ENCODE results near the gene CALHM1. TPM values are rescaled to one million over a fixed set of nuclear protein-coding genes. Genes with fewer than 3 reads are reported as not detected.

Gene CALHM1
- total RNA-seq, 6 donors from 2014 or later, result not detected

DNA sequence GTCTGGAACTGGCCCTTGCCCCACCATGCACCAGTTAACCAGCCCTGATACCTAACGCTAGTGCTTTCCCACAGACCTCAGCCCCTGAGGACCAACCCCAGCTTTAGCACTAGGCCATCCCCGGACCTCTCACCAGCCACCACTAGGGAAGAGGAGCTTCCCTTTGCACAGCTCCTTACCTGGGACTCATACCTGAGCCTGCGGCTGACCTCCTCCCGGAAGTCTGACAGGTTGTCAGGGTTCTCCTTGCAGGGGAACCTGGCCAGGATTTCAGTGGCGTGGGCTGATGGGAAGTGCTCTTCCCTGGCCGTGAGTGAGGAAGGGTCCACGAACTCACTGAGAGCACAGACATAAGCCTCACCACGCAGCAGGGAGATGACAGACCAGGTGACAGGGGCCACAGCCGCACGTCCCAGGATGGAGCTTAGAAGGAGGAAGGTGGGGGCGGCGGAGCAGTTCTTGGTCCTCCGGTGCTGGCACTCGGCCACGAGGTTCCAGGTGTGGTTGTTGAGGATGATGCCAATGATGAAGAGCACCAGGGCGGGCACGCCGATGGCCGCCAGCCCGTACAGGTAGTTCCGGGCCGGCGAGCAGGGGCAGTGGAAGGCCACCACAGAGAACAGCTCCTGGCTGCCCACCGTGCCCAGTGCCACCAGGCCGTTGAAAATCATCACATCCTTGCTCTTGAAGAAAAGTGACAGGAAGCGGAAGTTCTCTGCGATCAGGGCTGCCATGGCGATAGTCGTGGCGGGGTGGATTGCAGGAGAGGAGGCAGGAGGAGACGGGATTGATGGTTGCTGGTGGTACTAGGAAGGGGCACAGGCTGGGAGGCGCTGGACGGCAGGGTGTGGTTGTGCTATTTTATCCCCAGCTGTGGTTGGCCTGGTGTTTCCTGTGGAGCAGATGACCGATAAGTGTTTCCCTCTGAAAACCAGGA lies 9.2 kb downstream of the CALHM1 start:
- peak overlapping the region; percentile 77 to 92 (median 88) for H3K27ac ChIP-seq
- DNase-seq, result peak in 1 of 2 donors; percentile 76
- H3K9me3 ChIP-seq, result no peaks in the 10 kb centered on the region
- H3K27me3 ChIP-seq, result no peaks in the 10 kb centered on the region
- WGBS, 2 donors, result 87 to 89% methylated on average over 26 to 34 of the region's 34 CpGs
- peaks cover 5 to 50% (median 43%) of the 10 kb centered on the region in 4 donors for H3K36me3 ChIP-seq
- H3K4me1 ChIP-seq, result peaks cover 32 to 57% (median 35%) of the 10 kb centered on the region in 4 donors
- TF ChIP-seq POLR2AphosphoS5 (IDR thresholded peaks at IDR 0.05) (no peak), POLR2A (IDR thresholded peaks at IDR 0.05) (peak in 1 of 4 donors; percentile 1), EP300 (IDR thresholded peaks at IDR 0.05) (no peak)
- TF ChIP-seq, protein P1, sequence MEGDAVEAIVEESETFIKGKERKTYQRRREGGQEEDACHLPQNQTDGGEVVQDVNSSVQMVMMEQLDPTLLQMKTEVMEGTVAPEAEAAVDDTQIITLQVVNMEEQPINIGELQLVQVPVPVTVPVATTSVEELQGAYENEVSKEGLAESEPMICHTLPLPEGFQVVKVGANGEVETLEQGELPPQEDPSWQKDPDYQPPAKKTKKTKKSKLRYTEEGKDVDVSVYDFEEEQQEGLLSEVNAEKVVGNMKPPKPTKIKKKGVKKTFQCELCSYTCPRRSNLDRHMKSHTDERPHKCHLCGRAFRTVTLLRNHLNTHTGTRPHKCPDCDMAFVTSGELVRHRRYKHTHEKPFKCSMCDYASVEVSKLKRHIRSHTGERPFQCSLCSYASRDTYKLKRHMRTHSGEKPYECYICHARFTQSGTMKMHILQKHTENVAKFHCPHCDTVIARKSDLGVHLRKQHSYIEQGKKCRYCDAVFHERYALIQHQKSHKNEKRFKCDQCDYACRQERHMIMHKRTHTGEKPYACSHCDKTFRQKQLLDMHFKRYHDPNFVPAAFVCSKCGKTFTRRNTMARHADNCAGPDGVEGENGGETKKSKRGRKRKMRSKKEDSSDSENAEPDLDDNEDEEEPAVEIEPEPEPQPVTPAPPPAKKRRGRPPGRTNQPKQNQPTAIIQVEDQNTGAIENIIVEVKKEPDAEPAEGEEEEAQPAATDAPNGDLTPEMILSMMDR (IDR thresholded peaks at IDR 0.05), result no peak
- H3K4me3 ChIP-seq, result peak overlapping the region in 1 of 4 donors; percentile 75
- no peak for ATAC-seq (ENCODE audit: low FRiP score in 2 of 2)

DNA sequence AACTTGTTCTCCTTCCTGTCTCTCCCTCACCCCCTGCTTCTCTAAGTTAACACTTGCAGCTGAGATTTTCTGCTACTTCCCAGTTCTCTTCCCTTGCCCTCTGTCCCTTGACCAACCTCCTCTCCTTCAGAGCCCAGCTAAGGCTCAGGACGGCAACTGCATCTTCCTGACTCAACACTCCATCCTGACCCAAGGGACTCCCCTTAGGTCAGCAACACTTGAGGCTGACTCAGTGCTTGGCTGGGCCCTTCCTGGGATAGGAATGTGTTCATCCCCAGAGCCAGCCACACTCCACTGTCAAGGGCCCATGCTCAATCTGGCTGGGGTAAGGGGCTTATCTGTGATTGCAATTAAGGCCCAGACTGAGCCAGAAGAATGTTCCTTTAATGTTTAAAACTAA lies 10.0 kb downstream of the CALHM1 start:
- Histone ChIP-seq H3K36me3 (peaks cover 9 to 57% (median 50%) of the 10 kb centered on the region in 4 donors), H3K4me1 (peaks cover 32 to 57% (median 35%) of the 10 kb centered on the region in 4 donors), H3K27me3 (no peaks in the 10 kb centered on the region), H3K4me3 (peak overlapping the region in 1 of 4 donors; percentile 75), H3K27ac (peak overlapping the region in 3 of 4 donors; percentile 67 to 89 (median 77)), H3K9me3 (no peaks in the 10 kb centered on the region)
- 55 to 71% methylated on average over 1 of the region's 1 CpG for WGBS, 2 donors
- DNase-seq, result peak in 1 of 2 donors; percentile 47
- peak; percentile 2 to 71 for ATAC-seq (ENCODE audit: low FRiP score in 2 of 2)
- no peak for TF ChIP-seq EP300 (IDR thresholded peaks at IDR 0.05)
- TF ChIP-seq POLR2AphosphoS5 (IDR thresholded peaks at IDR 0.05), result peak; percentile 23 to 53
- peak in 1 of 4 donors; percentile 7 for TF ChIP-seq POLR2A (IDR thresholded peaks at IDR 0.05)
- TF ChIP-seq, protein P1 (IDR thresholded peaks at IDR 0.05), result no peak

DNA sequence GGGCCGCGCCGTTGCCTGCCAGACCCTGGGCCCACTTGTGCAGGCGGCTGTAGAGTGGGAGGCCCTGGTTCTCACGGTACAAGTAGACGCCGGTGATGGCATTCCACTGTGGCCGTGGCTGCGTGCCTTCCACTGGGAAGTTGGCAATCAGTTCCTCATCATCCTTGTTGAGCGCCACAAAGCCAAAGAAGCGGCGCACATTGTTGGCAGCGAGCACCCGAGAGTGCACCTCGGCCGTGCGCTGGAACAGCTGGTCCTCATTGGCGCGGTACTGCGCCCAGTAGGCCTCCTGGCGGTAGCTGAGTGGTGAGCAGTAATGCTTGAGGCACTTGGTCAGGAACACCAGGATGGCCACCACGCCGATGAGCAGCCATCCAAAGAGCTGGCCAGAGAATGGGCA lies 11.5 kb downstream of the CALHM1 start:
- TF ChIP-seq POLR2AphosphoS5 (IDR thresholded peaks at IDR 0.05) (no peak), POLR2A (IDR thresholded peaks at IDR 0.05) (no peak), EP300 (IDR thresholded peaks at IDR 0.05) (no peak)
- TF ChIP-seq, protein P1 (IDR thresholded peaks at IDR 0.05), result no peak
- peaks cover 13 to 72% (median 65%) of the 10 kb centered on the region in 4 donors for H3K36me3 ChIP-seq
- H3K4me1 ChIP-seq, result peaks cover 23 to 49% (median 28%) of the 10 kb centered on the region in 4 donors
- DNase-seq (peak in 1 of 2 donors; percentile 69), ATAC-seq (ENCODE audit: low FRiP score in 2 of 2) (no peak)
- 94 to 97% methylated on average over 14 to 23 of the region's 23 CpGs for WGBS, 2 donors
- H3K9me3 ChIP-seq, result no peaks in the 10 kb centered on the region
- H3K27ac ChIP-seq, result peak overlapping the region; percentile 22 to 67 (median 58)
- no peak overlapping the region for H3K4me3 ChIP-seq
- H3K27me3 ChIP-seq, result no peaks in the 10 kb centered on the region

DNA sequence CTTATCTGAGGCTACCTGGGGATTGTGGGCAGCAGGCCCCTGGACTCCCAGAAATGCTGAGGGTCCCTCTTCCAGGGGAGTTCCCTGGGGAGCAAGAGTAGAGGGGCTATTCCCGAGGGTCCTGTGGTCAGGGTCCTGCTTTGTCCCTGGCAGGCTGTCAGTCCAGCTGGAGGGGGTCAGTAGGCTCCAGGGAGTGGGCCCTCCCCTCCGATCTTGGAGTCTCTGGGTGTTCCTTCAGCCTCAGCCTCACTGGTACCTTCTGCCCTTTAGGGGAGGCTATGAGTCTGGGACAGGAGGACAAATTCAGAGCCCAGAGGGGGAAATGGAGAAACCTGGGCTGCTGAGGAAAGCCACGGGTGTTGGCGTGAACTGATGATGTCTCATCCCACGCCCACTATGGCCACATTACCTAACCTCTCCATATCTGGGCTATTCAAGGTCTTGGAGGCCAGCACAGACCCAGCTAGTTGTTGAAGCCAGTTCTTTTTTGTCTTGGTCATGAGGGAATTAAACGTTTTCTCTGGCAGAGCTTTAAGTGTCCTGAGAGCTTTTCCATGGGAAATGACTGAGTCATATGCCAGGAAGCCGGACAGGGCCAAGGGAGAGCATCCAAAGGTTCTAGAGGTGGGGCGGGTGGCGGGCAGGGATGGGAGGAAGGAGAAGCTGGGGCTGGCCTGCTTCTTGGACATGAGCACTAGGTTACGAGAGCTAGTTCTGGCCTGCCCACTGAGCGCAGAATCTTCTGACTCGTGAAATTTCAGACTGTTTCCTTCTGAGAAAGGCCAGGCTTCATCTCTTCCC lies 12.7 kb downstream of the CALHM1 start:
- WGBS, 2 donors, result 67 to 76% methylated on average over 12 of the region's 12 CpGs
- DNase-seq (no peak), ATAC-seq (ENCODE audit: low FRiP score in 2 of 2) (peak; percentile 20 to 67)
- no peak overlapping the region for H3K4me3 ChIP-seq
- H3K27me3 ChIP-seq, result no peaks in the 10 kb centered on the region
- H3K27ac ChIP-seq, result peak overlapping the region; percentile 58 to 75 (median 66)
- H3K36me3 ChIP-seq, result peaks cover 13 to 85% (median 75%) of the 10 kb centered on the region in 4 donors
- H3K9me3 ChIP-seq, result no peaks in the 10 kb centered on the region
- TF ChIP-seq, protein P1 (IDR thresholded peaks at IDR 0.05), result no peak
- TF ChIP-seq POLR2AphosphoS5 (IDR thresholded peaks at IDR 0.05), result peak in 1 of 2 donors; percentile 20
- H3K4me1 ChIP-seq, result peaks cover 22 to 41% (median 27%) of the 10 kb centered on the region in 4 donors
